K562 (cell line): ENCODE data around the gene PLD1. TPM values are rescaled to one million over a fixed set of nuclear protein-coding genes. Genes with fewer than 3 reads are reported as not detected.

Experiments used
- ATAC-seq: fragments of 200-7000 bp; cut with Tn5 transposase; 3 replicates; pipeline ENCODE4 v1.9.1; 2020; ENCODE audit warnings: moderate library complexity
- BruUV-seq: library from RNA; stranded (reverse); fragments of 400-500 nt; replicated peaks from 2 replicates; lab custom pipeline; 2021; lab: Mats Ljungman, UMichigan
- CTCF ChIA-PET: fragments of 300-600 bp; formaldehyde crosslinking; extraction: SDS; loops from one replicate; lab custom pipeline; 2021; ENCODE audit warnings: low intra/inter-chr PET ratio; lab: Yijun Ruan, JAX
- POLR2A ChIA-PET: fragments of 300-600, 350-650 bp; sonication (Branson Sonifier 250); formaldehyde crosslinking; extraction: SDS; loops from one replicate; lab custom pipeline; 2021; ENCODE audit warnings: antibody characterized with exemption, inconsistent platforms; lab: Yijun Ruan, JAX
- DNase-seq, 4 experiments: peaks; one replicate each; pipeline versions ENCODE4 v3.0.0 to v3.0.0-alpha.2; 2011 to 2018; ENCODE audit warnings: low spot score in 3 of 4, mixed read lengths in 3 of 4; ENCODE audit errors: extremely low read depth in 1 of 4
- FAIRE-seq: peaks from 2 replicates; lab custom pipeline; 2011; peaks lifted over from hg19 to GRCh38; lab: Jason Lieb, UNC
- H2AFZ ChIP-seq: 2 replicates; pipeline ENCODE4 v1.6.0; 2011; ENCODE audit warnings: low read depth, low read length, control low read depth, inconsistent platforms
- H3K27ac ChIP-seq: fragments of 200-600 bp; 3 replicates; pipeline ENCODE4 v1.8.0; 2011; ENCODE audit warnings: low read depth, mild to moderate bottlenecking, control low read depth, inconsistent platforms, low read length, moderate library complexity, mixed read lengths; ENCODE audit errors: extremely low read depth
- H3K27me3 ChIP-seq, 2 experiments: fragments of 300-600 bp in 1 of 2; 2 replicates in 1 of 2; 3 replicates in 1 of 2; pipeline versions ENCODE4 v1.6.0 to v1.8.0; 2011; ENCODE audit warnings: inconsistent platforms in 2 of 2, low read length in 2 of 2, mild to moderate bottlenecking in 1 of 2, mixed read lengths in 1 of 2, moderate library complexity in 1 of 2; ENCODE audit not compliant: control insufficient read depth in 2 of 2, insufficient read depth in 2 of 2
- H3K36me3 ChIP-seq: fragments of 300-600 bp; 3 replicates; pipeline ENCODE4 v1.8.0; 2011; ENCODE audit warnings: mild to moderate bottlenecking, low read length, inconsistent platforms; ENCODE audit not compliant: control insufficient read depth, insufficient read depth
- H3K4me1 ChIP-seq, 2 experiments: fragments of 200-600 bp in 1 of 2; replicated peaks in 1 of 2; 2 replicates in 1 of 2; 3 replicates in 1 of 2; pipeline versions ENCODE4 v1.5.1 to v1.8.0; 2011; ENCODE audit warnings: inconsistent platforms in 2 of 2, low read length in 2 of 2, mild to moderate bottlenecking in 1 of 2, mixed read lengths in 1 of 2, moderate library complexity in 1 of 2; ENCODE audit not compliant: control insufficient read depth in 2 of 2, insufficient read depth in 2 of 2
- H3K4me2 ChIP-seq: 2 replicates; pipeline ENCODE4 v1.6.1; 2011; ENCODE audit warnings: low read length, control low read depth, inconsistent platforms, mixed read lengths; ENCODE audit not compliant: insufficient read depth
- H3K4me3 ChIP-seq: fragments of 200-600 bp; sonication (generic), shearing (Covaris generic); 2 replicates; pipeline ENCODE4 v1.5.1; 2016; ENCODE audit warnings: control low read depth, inconsistent platforms
- H3K79me2 ChIP-seq: fragments of 200-600 bp; 3 replicates; pipeline ENCODE4 v1.8.0; 2011; ENCODE audit warnings: low read length, inconsistent platforms; ENCODE audit not compliant: control insufficient read depth, insufficient read depth
- H3K9ac ChIP-seq, 2 experiments: 2 replicates each; pipeline versions ENCODE4 v1.6.0 to v1.6.1; 2011; ENCODE audit warnings: low read depth in 2 of 2, low read length in 2 of 2, control low read depth in 1 of 2, inconsistent platforms in 1 of 2, mild to moderate bottlenecking in 1 of 2, mixed read lengths in 1 of 2; ENCODE audit not compliant: insufficient read depth in 1 of 2
- H3K9me1 ChIP-seq: one replicate; pipeline ENCODE4 v1.6.0; 2011; ENCODE audit warnings: inconsistent platforms, mild to moderate bottlenecking, low read length, moderate library complexity; ENCODE audit not compliant: control insufficient read depth, insufficient read depth
- H3K9me3 ChIP-seq: replicated peaks from 2 replicates; pipeline ENCODE4 v1.5.1; 2011; ENCODE audit warnings: low read depth, low read length, inconsistent platforms; ENCODE audit not compliant: control insufficient read depth, insufficient read depth
- H4K20me1 ChIP-seq: replicated peaks from 2 replicates; pipeline ENCODE4 v1.6.1; 2011; ENCODE audit warnings: low read length, inconsistent platforms, mixed read lengths; ENCODE audit not compliant: control insufficient read depth, insufficient read depth
- CEBPB ChIP-seq: fragments of 450-650 bp; IDR thresholded peaks from 2 replicates; pipeline ENCODE4 v1.6.1; 2016; ENCODE audit warnings: missing genetic modification characterization, missing compliant biosample characterization
- CEBPG ChIP-seq, 3 experiments: fragments of 200-800 bp in 1 of 3; sonication (Bioruptor generic) in 1 of 3; sonication (generic) in 1 of 3; formaldehyde crosslinking in 1 of 3; IDR thresholded peaks in 2 of 3; conservative IDR thresholded peaks in 1 of 3; 2 replicates each; pipeline versions ENCODE4 v1.6.1 to v1.8.0; 2016 to 2022; ENCODE audit warnings: missing compliant biosample characterization in 2 of 3, missing genetic modification characterization in 2 of 3, mild to moderate bottlenecking in 1 of 3, missing genetic modification reagents in 1 of 3
- NCOA6 ChIP-seq: fragments of 450-650 bp; IDR thresholded peaks from 2 replicates; pipeline ENCODE4 v1.6.1; 2017; ENCODE audit warnings: mild to moderate bottlenecking
- TAF9B ChIP-seq: fragments of 450-650 bp; IDR thresholded peaks from 2 replicates; pipeline ENCODE4 v1.6.1; 2018; ENCODE audit warnings: mild to moderate bottlenecking; ENCODE audit not compliant: partially characterized antibody
- whole genome bisulfite sequencing: fragments of 100-300 bp; shearing (Covaris generic); methylation state at CpG from one replicate; pipeline ENCODE4 v1.1.6; 2016; ENCODE audit warnings: low coverage, mixed read lengths; ENCODE audit not compliant: insufficient coverage; ENCODE audit errors: missing lambda C conversion rate; 5-methylcytosine and 5-hydroxymethylcytosine counted together
- in situ Hi-C: fragments of 300-500 bp; cut with MboI; formaldehyde crosslinking; loops from 4 replicates; pipeline ENCODE4 v1.15.0; 2018; ENCODE audit warnings: inconsistent platforms, mixed read lengths
- intact Hi-C: fragments of 100-400 bp; cut with micrococcal nuclease; formaldehyde crosslinking; loops from 2 replicates; pipeline ENCODE4 v1.14.2; 2022
- polyA plus RNA-seq, 8 experiments: library from polyadenylated mRNA; depleted of rRNA in 4 of 8; stranded (reverse) in 5 of 8; unstranded in 3 of 8; fragments of >200 nt; fragmentation: Nextera tagmentation in 2 of 8; fragmentation: Illumina TruSeq in 1 of 8; extraction: Ambion mirVana in 2 of 8; extraction: Trizol in 1 of 8; gene quantifications; 2 replicates each; pipeline versions ENCODE4 v1.2.1 to v1.2.3, GENCODE V29; 2011 to 2014; ENCODE audit warnings: inconsistent platforms in 1 of 8, missing spikeins in 1 of 8
- total RNA-seq, 7 experiments: library from RNA; depleted of rRNA in 6 of 7; stranded (reverse); fragments of >200 nt in 6 of 7; fragmentation: Illumina TruSeq in 2 of 7; extraction: Trizol in 2 of 7; gene quantifications; 2 replicates each; pipeline versions ENCODE4 v1.2.1 to v1.2.3, GENCODE V29; 2011 to 2021; ENCODE audit warnings: low replicate concordance in 1 of 7
- TF ChIP-seq, protein P1 (sequence below): fragments of 250-450 bp; sonication (Bioruptor Pico); IDR thresholded peaks from 2 replicates; pipeline ENCODE4 v1.5.0; 2020; ENCODE audit warnings: mild to moderate bottlenecking, borderline replicate concordance

The PLD1 gene
- total and polyA plus RNA-seq, 9 of the 15 experiments (the other 6 are each of a cell fraction or from before 2014, with no cell fraction given), result 8.4 to 26.1 (median 18.6) TPM

DNA sequence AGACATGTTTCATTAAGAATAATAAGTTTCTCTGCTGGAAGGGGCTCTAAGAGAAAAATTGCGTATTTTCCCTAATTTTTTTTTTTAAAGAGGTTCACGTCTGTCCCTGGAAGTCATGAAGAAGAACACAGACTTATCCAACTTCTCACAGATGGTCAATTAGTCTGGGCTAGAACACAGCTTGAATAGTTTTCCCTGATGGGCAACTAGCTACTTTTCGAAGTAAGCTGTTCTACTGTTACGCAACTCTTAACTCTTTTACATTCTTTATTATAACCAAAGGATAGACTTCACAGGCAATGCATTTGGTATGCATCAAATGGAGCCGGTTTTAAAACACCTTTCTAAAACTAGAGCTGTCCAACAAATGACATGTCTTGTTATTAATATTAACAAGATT lies 205.9 kb downstream of the PLD1 start (continued):
- TF ChIP-seq CEBPG (CRISPR knock-in tag; IDR thresholded peaks at IDR 0.05) (no peak), CEBPG (tag; conservative IDR thresholded peaks at IDR 0.05 in 1 of 2, IDR thresholded peaks at IDR 0.05 in 1 of 2) (peak; percentile 45 to 87; a peak in 3 of 4 replicates), NCOA6 (no peak)
- TF ChIP-seq, all 486 proteins: peak for 2

DNA sequence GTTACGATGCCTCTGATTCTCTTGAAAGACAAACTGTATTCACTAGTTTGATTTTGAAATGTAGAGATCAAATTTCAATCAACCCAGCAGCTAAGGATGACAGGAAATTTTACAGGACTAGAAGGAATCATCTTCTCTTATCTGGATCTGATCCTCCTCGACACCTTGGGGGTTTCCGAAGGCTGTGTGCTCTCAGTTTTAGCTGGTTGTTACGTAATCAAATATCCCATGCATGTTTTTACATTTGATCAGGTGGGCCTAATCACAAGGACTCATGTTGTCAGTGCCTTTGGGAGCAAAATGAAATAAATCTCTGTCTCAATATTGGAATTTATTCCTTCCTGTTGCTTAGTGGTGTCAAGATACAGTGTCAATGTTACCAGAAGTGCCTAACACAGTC lies 208.2 kb downstream of the PLD1 start:
- Histone ChIP-seq H4K20me1 (no peaks in the 10 kb centered on the region), H3K4me3 (no peak overlapping the region), H3K9me1 (no peaks in the 10 kb centered on the region), H2AFZ (no peak overlapping the region), H3K27me3 (no peaks in the 10 kb centered on the region), H3K4me1 (peaks cover 0 to 4% of the 10 kb centered on the region in 2 experiments; a peak in 1 of 5 replicates), H3K9ac (no peak overlapping the region), H3K36me3 (peaks cover 8% of the 10 kb centered on the region; the same call in 1 of the 3 replicates), H3K27ac (no peak overlapping the region), H3K4me2 (no peak overlapping the region), H3K79me2 (no peaks in the 10 kb centered on the region), H3K9me3 (no peaks in the 10 kb centered on the region)
- DNase-seq (no peak), ATAC-seq (no peak), FAIRE-seq (no peak)
- WGBS, result 82% methylated on average over 4 of the region's 4 CpGs
- in situ Hi-C loops, result no loop called here
- TF ChIP-seq CEBPB (tag) (peak; percentile 65), CEBPG (CRISPR knock-in tag; IDR thresholded peaks at IDR 0.05) (no peak), CEBPG (tag; conservative IDR thresholded peaks at IDR 0.05 in 1 of 2, IDR thresholded peaks at IDR 0.05 in 1 of 2) (0 out of 4 replicates have a peak, but pooled peaks of 1 of the 2 experiments have one; percentile 33), TAF9B (no peak)
- TF ChIP-seq, protein P1, sequence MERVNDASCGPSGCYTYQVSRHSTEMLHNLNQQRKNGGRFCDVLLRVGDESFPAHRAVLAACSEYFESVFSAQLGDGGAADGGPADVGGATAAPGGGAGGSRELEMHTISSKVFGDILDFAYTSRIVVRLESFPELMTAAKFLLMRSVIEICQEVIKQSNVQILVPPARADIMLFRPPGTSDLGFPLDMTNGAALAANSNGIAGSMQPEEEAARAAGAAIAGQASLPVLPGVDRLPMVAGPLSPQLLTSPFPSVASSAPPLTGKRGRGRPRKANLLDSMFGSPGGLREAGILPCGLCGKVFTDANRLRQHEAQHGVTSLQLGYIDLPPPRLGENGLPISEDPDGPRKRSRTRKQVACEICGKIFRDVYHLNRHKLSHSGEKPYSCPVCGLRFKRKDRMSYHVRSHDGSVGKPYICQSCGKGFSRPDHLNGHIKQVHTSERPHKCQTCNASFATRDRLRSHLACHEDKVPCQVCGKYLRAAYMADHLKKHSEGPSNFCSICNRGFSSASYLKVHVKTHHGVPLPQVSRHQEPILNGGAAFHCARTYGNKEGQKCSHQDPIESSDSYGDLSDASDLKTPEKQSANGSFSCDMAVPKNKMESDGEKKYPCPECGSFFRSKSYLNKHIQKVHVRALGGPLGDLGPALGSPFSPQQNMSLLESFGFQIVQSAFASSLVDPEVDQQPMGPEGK (CRISPR knock-in tag), result no peak
- CTCF ChIA-PET, result no interaction called here
- intact Hi-C loops, result loop anchor here (10.0 kb wide), 1 partner anchor 637 kb away; no protein-coding TSS in a partner anchor
- no TSS peak for BruUV-seq
- POLR2A ChIA-PET, result interaction anchor here (0.6 to 1.5 kb wide), 4 partner anchors 12 to 244 kb away, joined by 3 to 5 read pairs (median 3); no protein-coding TSS in a partner anchor
